Measurements from ENCODE around the gene ZFYVE28.
A peak's percentile ranks its signal among the peaks of the same experiment; 100 is the strongest.
"Not testable (repeated sequence)": the region's sequence is repeated elsewhere in the genome, so short reads cannot be mapped to it uniquely, and the experiment has no call there.

The ZFYVE28 gene

DNA sequence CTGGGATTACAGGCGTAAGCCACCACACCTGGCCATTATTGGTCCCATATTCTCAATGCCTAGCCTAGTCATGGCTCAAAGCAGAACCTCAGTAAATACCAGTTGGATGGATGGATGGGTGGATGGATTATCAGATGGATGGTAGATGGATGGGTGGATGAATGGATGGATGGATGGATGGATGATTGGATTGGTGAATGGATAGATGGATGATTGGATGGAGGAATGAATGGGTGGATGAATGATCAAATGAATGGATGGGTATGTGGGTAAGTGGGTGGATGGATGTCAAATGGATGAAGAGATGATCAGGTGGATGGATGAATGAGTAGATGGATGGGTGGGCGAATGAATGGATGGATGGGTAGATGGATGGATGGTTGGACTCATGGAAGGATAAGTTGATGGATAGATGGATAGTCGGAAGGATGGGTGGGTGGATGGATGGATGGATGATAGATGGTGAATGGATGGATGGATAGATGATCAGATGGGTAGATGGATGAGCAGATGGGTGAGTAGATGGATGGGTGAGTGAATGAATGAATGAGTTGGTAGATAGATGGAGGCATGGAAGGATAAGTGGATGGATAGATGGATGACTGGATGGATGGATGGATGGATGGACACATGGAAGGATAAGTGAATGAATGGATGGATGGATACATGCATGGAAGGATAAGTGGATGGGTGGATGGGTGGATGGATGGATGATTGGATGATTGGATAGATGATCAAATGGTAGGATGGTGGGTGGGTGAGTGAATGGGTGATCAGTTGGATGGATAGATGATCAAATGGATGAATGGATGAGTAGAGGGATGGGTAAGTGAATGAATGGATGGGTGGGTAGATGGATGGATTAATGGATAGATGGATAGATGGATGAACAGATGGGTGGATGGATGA is 28.5 kb upstream of the ZFYVE28 start:
- DNase-seq (ENCODE audit: low read depth) = no peak

DNA sequence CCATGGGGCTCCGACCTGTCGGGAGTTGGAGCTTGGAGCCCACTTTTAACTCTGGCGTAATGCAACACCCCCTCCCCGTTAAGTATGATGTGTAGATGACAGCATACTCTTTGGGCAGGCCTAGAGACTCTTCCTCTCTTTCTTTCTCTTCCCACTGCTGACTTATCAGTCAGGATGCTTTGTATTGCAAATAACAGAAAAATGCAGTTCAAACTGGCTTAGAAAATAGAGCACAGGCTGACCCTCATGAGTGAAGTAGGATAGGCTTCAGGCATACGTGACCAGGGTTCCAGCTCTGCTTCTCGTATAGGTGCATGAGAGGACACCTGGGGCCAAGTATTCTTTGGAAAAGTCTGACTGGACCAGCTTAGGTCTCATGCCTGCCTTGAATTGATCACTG is 27.1 kb upstream of the ZFYVE28 start:
- no peak for DNase-seq (ENCODE audit: low read depth)

DNA sequence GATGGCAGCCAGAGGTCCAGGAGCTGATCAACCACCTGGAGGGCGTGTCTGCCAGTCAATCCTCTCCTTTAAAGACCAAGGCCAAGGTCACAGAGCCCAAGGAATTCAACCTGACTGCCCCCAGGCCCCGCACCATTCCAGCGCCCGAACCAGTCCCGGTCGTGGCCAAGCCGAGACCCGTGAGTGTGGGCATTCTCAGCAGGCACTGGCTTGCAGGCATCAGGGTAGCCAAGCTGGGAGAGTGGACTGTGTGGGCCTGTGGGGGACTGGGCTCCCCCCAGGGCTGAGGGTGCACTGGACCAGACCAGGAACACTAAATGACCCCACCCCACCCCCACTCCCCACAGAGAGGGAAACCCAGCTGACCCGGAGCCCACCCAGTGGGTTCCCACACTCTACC is 26.7 kb upstream of the ZFYVE28 start:
- no peak for DNase-seq (ENCODE audit: low read depth)

DNA sequence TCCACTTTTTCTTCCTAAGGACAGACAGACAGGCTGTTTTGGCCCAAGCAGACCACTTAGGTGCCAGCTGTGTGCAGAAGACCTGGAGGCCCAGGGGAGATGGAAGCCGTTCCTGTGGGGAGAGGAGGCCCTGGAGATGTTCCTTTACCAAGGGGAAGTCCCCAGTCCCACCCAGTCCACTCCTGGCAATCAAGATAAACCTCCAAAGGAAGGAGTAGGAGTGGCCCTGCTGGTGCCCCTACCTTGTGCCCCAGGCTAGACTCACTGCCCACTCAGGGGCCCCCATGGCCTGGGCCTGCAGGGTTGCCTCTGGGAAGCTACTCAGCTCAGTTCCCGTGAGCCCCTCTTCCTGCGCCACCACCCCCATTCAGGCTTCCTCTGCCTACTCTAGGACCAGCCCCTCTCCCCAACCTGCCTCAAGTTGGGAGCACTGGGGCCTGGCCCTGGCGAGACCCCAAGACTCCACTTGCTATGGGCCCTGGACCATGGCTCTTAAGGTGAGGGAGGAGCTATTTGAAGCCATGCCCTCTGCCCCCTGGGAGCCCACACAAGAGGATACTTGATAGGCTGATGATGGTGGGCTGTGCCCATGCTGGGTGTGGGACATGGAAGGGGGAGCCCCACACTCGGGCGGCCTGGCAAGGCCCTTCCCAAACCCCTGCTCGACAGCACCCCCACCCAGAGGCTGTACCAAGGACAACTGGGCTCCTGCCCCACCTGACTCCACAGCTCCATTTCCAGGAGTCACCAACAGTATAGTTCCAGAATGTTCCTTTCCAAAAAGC is 25.7 kb upstream of the ZFYVE28 start:
- DNase-seq (ENCODE audit: low read depth) = no peak

DNA sequence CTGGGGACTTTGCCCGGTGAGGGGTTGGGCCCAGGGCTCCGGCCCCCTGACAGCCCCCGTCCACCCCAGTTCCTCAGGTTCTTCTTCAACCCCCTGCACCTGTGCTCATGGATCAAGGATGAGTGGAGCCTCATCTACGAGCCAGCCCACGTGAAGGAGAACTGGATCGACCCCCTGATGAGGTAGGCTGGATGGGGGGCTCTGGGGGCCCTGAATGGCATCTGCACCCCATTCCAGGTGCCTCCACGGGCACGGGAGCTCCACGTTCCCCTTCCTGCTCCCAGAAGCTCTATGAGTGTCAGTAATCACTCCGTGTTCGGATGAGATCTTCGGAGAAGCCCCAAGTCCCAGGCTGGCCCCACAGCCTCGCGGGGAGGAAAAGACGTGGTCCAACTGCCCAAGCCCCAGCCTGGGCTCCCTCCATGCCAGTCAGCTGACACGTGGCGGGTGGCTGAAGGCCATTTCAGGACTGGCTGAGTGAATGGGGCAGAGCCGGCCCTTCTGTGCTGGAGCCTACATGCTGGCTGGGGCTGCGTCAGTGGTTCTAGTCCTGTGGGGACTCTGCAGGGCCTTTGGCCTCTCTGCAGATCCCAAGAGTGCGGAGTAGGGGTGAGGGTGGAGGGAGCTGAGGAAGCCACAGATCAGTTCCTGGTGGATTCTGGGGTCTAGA is 24.8 kb upstream of the ZFYVE28 start:
- no peak for DNase-seq (ENCODE audit: low read depth)

DNA sequence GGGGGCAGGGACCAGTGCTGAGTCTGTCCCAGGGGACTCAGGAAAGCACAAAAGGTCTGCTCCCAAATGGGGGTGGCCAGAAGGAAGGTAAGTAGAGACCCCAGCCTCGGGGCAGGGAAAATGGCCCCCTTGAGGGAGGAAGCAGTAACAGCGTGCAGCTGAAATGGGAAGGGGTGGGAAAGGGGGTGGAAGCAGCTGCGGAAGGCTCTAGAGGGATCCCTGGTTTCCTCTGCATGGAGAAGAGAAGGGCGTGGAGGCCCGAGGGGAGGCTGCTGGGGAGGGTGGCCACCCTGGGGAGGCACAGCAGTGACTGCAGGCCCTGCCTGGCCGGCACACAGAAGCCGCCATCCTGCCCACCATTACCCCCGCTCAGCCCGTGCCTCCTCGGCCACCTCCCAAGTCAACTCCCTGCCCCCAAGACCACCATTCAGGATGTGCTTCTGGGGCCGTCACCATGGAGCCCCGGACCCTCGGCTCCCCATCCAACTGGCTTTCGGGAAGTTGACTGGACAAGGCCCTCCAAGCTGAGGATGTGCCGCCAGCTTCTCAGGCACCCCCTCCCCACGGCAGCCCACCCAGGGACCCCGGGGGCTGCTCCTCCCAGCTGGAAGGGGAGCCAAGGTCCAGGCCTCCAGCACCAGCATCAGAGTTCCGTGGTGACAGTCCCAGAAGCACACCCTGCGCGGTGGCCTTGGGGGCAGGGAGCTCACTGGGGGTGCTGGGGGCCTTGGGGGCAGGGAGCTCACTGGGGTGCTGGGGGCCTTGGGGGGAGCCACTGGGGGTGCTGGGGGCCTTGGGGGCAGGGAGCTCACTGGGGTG is 23.9 kb upstream of the ZFYVE28 start:
- DNase-seq (ENCODE audit: low read depth) = no peak

DNA sequence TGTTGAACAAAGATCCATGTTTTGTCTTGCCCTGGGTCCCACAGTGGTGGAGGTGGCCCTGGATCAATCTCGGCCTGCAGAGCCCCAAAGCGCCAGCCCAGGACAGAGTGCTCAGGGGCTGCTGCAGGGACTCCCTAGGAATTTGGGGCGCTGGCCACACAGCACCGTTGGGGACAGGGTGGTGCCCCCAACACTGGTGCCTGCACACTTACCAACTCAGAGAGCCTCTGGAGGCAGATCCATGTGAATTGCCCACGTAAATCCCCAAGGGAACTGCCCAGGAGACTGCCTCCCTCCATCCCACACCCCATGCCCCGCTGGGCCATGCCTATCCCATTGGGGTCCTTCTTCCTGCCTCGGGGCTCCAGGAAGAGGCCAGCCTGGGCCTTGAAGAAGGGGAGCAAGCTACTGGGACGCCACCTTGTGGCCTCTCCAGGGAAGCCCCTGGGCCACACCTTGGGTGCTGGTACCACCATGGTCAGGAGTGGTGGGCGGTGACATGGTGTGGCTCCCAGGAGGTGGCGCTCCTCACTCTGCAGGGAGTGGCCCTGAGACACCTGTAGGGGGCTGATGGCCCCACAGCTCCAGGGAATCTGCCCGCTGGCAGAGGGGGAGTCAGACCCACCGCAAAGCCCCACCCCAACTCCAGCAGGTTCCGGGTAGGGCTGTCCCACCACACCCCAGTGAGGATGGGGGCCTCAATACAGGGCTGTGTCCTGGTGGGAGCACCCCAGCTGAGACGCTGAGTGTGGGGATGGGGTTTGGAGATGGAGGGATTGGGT is 23.1 kb upstream of the ZFYVE28 start:
- DNase-seq (ENCODE audit: low read depth) = peak; percentile 56

DNA sequence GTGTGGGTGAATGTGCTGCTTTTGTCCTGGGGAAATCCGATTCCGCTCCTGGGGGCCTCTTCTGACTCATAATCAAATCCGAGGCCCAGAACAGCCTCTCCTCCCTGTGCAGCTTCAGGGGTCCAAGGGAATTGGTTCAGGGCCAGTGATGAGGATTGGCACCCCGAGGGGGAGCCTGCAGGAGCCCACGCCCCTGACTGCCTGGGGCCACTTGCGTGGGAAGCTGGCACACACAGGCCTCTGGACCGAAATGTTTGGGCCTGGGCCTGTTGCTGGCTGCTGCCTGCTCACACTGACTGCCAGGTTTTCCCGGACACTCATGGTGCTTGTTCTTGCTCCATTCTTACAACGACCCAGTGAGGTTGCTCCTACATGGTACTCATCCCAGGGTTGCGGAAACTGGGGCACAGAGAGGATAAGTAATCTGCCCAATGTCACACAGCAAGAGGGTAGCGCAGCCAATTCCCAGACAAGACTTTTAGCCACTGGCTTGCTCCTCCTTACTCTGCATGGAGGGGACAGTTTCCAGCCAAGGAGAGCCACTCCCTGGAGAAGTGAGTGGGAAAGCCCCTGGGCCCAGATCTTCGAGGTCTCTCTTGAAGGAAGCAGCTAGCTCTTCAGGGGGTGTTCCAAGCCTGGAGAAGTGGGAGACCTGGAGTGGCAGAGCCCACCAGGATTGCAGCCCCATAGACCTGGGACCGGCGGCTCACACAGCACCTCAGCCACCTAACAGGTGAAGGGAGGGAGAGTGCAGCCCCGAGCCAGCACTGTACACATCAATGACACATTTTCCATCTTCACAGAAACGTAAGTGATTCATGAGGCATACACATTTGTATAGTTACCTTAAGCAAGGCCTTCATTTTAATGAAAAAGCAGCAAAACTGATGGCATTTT is 20.6 kb upstream of the ZFYVE28 start:
- DNase-seq (ENCODE audit: low read depth) = no peak

DNA sequence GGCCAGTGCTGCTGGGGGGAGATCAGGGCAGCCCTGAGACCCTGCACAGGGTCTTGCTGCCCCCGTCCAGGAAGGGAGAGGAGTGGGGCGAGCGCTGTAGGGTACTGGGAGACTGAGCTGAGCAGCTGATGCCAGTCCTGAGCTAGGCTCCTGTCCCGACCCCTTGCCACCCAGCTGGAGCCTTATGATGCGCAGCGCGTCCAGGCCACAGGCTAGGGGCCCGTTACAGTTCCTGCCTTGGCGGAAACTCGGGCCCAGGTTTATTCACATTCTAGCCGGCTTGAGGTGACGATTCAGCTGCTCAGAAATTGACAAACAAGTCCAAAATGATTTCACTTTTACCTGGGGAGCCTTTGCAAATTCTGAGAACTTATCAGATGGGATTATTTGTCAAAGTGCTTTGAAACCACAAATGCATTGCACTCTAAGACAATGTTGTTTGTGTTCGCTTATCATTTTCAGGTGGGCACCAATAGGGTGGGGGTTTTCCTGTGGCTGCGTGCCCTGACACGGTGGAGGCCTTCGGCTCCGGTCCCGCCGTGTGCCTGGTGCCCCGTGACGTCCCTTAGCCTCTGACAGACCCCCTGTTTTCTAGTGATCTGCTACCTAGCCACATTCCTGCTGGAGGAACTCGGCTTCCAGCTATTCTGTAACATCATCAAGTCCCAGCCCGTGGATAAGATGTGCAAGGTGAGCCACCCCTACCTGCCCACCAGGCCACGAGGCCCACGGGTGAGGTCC is 19.2 kb upstream of the ZFYVE28 start:
- DNase-seq (ENCODE audit: low read depth) = no peak

DNA sequence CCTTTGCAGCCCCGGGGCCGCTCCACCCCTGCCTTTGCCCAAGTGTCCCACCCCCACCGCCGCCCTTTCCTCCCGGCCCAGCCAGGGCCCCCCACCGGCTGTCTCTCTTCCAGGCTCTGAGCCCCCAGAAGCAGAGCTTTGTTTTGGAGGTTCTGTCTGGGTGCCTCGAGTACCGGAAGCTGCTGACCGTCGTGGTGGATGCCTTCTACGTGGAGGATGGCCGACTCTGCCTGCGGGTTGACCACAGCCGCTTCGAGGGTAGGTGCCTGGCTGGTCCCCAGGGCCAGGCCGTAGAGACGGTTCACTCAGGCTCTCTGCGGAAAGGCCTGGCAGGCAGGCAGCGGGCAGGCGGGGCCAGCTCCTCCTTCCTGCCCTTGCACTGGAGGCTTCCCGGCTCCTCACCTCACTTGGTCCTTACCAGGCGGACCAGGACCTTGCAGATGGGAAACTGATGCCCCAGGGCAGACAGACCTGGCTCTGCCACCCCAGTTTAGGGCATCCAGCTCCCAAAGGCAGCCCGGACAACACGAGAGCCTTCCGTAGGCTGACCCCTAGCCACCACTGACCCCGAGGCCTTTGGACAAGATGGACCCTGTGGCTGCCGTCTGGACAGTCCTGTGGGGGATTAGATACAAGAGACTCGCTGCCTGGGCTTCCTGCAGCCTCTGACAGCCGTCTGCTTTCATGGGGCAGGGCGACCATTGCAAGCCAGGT is 18.5 kb upstream of the ZFYVE28 start:
- no peak for DNase-seq (ENCODE audit: low read depth)

DNA sequence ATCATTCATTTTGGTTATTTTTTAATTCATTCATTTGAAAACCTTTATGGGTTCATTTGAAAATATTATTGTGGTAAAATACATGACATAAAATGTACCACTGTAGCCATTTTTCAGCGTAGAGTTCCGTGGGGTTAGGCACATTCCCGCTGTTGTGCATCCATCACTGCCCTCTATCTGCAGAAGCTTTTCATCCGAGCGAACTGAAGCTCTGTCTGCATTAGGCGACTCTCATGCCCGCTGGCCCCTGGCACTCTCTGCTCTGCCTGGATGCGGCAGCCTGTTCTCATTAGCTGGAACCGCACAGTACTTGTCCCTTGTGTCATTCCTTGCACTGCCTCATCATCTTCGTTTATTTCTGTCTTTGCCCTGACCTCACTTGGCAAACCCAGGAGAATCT is 17.9 kb upstream of the ZFYVE28 start:
- no peak for DNase-seq (ENCODE audit: low read depth)

DNA sequence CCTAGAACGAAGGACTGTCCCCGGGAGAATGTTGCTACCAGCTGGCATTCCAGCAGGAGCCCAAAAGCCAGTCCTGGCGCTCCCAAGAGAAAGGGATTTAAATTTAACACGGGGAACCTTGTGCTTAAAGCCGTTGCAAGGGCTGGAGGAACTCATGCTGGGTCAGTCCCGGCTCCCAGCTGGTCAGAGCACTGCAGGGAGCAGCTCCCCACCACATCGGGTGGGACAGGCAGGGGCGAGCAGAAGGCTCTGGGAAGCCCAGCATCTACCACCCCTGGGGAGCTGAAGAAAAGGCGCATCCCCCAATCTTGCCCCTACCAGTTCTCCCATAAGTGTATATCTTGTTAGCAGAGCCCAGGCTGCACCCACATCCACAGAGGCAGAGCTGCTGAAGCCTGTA is 16.0 kb upstream of the ZFYVE28 start:
- DNase-seq (ENCODE audit: low read depth) = no peak

DNA sequence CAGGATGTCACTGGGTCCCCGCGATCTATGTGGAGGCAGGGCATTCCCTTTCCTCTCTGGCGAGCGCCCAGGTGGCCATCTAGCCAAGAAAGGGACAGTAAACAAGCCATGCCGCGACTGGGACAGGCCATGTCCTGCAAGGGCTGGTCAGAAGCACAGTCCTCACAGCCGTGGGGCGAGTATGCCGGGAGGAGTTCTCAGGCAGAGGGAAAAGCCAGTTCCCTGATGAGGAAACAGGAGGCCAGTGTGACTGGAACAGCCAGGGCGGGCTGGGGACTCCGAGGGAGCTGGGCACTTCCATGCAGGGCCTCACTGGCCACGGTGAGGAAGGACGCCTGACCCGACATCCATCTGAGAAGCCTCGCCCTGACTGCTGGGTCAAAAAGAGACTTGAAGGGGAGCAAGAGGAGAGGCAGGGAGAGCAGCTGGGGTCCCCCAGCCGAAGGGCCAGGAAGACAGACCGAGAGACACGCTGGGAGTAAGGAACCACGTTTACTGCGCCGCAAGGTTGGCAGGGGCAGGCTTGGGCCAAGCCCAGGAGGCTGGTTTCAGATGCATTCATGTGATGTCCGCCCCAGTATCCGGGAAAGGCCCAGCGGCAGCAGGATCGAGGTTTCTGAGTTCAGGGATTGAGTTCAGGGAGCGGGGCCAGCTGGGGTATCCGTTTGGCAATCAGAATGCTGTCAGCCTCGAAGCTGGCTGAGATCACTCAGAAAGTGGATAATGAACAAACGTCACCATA is 15.3 kb upstream of the ZFYVE28 start:
- no peak for DNase-seq (ENCODE audit: low read depth)

DNA sequence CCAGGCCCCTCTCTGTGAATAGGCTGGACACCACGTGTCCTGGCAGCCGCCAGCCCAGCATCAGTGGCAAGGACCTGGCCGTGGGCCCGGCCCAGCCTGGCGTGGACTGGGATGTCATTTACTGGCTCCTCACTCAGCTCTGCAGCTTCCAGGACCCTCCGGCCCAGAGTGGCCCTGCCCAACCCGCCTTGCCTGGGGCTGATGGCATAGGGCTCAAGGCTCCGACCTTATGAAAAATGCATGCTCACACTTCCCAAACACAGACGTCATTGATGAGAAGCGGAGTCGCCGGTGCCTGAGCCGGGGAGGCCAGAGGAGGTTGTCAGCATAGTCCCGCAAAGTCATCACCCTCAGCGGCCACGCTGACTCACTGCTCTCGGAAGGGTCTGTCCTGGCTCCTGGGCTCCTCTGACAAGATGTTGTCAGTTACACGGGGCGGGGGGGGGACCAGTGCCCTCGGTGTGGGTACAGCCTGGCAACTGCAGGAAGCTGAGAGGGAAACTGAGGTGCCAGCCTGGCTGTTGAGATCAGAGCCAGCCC is 14.6 kb upstream of the ZFYVE28 start:
- no peak for DNase-seq (ENCODE audit: low read depth)

DNA sequence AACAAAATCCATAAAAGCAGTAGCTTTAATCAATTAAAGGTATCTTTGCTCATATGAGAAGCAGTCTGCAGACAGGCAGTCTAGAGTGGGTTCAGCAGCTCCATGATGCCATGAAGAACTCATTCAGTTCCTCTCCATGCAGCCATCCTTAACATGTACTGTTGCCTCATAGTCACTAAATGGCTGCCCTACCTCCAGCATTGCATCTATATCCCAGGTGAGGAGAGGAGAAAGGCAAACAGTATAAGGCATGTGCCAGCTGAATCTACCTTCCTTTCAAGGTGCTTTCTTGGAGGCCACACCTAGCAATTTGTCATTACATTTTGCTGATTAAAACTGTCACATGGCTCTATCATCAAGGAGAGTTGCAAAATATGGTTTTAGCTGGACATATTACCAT is 13.6 kb upstream of the ZFYVE28 start:
- no peak for DNase-seq (ENCODE audit: low read depth)

DNA sequence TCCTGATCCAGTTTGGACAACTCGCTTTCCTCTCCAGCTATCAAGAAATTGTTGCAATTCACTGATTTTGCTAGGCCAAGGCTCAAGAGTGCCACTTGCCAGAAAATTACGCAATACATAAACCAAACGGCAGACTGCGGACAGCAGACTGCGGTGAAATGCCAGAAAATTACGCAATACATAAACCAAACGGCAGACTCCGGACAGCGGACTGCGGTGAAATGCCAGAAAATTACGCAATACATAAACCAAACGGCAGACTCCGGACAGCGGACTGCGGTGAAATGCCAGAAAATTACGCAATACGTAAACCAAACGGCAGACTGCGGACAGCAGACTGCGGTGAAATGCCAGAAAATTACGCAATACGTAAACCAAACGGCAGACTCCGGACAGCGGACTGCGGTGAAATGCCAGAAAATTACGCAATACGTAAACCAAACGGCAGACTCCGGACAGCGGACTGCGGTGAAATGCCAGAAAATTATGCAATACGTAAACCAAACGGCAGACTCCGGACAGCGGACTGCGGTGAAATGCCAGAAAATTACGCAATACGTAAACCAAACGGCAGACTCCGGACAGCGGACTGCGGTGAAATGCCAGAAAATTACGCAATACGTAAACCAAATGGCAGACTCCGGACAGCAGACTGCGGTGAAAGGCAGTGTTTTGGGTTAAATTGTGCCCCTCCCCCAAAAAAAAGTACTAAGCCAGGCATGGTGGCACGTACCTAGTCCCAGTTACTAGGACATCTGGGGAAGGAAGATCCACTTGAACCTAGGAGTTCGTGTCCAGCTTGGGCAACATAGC is 11.7 kb upstream of the ZFYVE28 start:
- not testable (repeated sequence) for DNase-seq (ENCODE audit: low read depth)
